Parathyroid adenoma (tissue), 2 donors: Measurements from ENCODE around the gene NELFB.

Source experiments
- H2AFZ ChIP-seq: fragments of 300-600 bp; sonication (generic); one replicate; pipeline ENCODE4 v1.7.0; 2017; ENCODE audit warnings: antibody characterized with exemption, mild to moderate bottlenecking
- H3K27ac ChIP-seq: fragments of 300-600 bp; sonication (generic); one replicate; pipeline ENCODE4 v1.7.0; 2017
- H3K27me3 ChIP-seq: fragments of 300-600 bp; sonication (generic); one replicate; pipeline ENCODE4 v1.7.0; 2017; ENCODE audit warnings: low read length; ENCODE audit not compliant: control insufficient read depth, insufficient read depth
- H3K36me3 ChIP-seq: fragments of 300-600 bp; sonication (generic); one replicate; pipeline ENCODE4 v1.7.0; 2017; ENCODE audit warnings: low read length; ENCODE audit not compliant: control insufficient read depth, insufficient read depth
- H3K4me1 ChIP-seq: fragments of 300-600 bp; sonication (generic); one replicate; pipeline ENCODE4 v1.7.0; 2017; ENCODE audit warnings: control low read depth
- H3K4me2 ChIP-seq: fragments of 300-600 bp; sonication (generic); one replicate; pipeline ENCODE4 v1.7.0; 2017; ENCODE audit warnings: low read length
- H3K4me3 ChIP-seq: fragments of 300-600 bp; sonication (generic); one replicate; pipeline ENCODE4 v1.7.0; 2017; ENCODE audit warnings: low read depth, low read length
- H3K79me2 ChIP-seq: fragments of 300-600 bp; sonication (generic); one replicate; pipeline ENCODE4 v1.7.0; 2017; ENCODE audit warnings: control low read depth
- H3K9ac ChIP-seq: fragments of 300-600 bp; sonication (generic); one replicate; pipeline ENCODE4 v1.7.0; 2017; ENCODE audit warnings: mild to moderate bottlenecking
- H3K9me3 ChIP-seq: fragments of 300-600 bp; sonication (generic); one replicate; pipeline ENCODE4 v1.7.0; 2017; ENCODE audit warnings: low read length; ENCODE audit not compliant: control insufficient read depth
- TF ChIP-seq, protein P1 (sequence below): fragments of 300-600 bp; sonication (generic); IDR thresholded peaks from one replicate; pipeline ENCODE4 v1.7.0; 2017; ENCODE audit warnings: antibody characterized with exemption, mild to moderate bottlenecking
- donor health status: primary hyperparathyroidism.

NELFB gene

DNA sequence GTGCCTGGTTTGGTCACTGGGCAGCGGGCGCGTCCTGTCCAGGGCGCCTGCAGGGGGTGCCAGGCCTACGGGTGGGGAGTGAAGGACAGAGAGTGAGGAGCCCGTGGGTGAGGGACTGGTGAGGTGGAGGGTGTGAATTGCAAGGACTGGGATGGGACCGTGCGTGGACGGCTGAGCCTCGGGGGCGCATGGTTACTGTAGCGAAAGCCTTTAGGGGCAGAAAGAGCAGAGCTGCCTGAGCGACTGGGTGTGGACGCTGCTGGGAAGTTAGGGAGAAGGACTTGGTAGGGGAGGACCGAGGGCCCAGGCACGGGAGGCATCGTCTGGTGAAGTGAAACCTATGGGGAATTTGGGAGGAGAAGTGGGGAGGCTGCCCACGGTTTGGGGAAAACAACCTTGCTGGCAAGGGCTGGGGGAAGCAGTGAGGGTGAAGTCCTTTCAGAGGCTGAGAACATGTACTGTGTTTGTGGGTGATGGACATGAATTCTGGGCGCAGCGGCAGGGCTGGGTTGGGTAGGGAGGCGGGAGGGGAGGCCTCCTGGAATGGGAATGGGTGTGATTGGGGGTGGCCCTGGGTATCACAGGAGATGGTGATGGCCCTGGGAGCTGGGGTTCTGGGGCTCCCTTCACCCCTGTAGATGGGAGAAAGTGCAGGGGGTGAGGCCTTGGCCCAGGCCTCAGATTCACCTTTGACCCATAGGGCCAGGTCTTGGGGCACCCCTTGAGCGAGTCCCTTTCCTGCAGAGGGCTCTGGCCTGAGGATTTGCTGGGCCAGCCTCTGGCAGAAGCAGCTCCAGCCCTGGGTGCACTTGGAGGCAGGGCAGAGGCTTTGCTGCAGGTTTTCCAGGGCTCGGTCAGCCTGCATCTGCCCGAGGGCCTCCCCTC lies 20.7 kb downstream of the NELFB start:
- TF ChIP-seq, protein P1, sequence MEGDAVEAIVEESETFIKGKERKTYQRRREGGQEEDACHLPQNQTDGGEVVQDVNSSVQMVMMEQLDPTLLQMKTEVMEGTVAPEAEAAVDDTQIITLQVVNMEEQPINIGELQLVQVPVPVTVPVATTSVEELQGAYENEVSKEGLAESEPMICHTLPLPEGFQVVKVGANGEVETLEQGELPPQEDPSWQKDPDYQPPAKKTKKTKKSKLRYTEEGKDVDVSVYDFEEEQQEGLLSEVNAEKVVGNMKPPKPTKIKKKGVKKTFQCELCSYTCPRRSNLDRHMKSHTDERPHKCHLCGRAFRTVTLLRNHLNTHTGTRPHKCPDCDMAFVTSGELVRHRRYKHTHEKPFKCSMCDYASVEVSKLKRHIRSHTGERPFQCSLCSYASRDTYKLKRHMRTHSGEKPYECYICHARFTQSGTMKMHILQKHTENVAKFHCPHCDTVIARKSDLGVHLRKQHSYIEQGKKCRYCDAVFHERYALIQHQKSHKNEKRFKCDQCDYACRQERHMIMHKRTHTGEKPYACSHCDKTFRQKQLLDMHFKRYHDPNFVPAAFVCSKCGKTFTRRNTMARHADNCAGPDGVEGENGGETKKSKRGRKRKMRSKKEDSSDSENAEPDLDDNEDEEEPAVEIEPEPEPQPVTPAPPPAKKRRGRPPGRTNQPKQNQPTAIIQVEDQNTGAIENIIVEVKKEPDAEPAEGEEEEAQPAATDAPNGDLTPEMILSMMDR, result no peak
- Histone ChIP-seq H3K9me3 (no peaks in the 10 kb centered on the region), H3K27me3 (no peaks in the 10 kb centered on the region), H3K9ac (no peak overlapping the region), H3K27ac (no peak overlapping the region), H3K4me1 (no peaks in the 10 kb centered on the region), H3K36me3 (no peaks in the 10 kb centered on the region), H3K79me2 (no peaks in the 10 kb centered on the region), H2AFZ (no peak overlapping the region), H3K4me2 (no peak overlapping the region), H3K4me3 (no peak overlapping the region)

DNA sequence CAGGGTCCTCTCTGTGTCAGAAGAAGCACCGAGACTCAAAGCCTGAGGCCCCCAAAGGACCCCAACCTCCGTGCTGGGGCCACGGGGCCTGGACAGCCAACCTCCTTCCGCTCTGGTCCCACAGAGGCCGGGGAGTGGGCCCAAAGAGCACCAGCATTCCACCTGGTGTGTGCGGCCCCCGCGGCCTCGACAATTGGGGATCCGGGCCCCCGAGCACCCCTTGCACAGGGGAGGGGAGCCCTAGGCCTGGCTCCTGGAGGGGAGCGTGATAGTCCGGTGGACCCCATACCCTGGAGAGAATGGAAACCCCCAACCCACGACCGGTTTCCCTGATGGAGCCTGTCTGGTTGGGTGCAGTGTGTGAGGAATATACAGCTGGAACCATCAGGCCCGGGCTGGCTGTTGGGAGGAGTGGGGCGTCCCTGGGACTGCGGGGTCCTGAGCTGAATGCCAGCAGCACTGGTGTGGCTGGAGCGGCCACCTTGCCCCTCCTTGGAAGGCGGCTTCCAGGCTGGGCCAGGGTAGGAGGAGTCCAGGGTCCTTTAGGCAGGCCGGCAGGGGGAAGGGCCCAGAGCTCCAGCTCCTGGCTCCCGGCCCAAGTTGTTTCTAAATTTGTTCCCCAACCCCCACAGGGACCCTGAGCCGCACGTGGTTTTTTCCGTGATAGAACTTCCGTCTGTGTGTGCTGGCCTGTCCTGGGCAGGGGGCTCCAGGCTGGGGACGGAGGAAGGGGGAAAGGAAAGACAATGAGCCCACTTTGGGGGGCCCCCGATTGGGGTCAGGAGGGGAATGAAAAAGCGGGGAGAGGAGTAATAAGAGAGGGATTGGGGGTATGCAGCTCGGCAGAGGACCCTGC lies 21.6 kb downstream of the NELFB start:
- Histone ChIP-seq H2AFZ (no peak overlapping the region), H3K4me1 (no peaks in the 10 kb centered on the region), H3K9me3 (no peaks in the 10 kb centered on the region), H3K27me3 (no peaks in the 10 kb centered on the region), H3K9ac (no peak overlapping the region), H3K4me2 (no peak overlapping the region), H3K27ac (peak overlapping the region; percentile 69), H3K79me2 (no peaks in the 10 kb centered on the region), H3K36me3 (no peaks in the 10 kb centered on the region), H3K4me3 (no peak overlapping the region)
- TF ChIP-seq, protein P1, result no peak

DNA sequence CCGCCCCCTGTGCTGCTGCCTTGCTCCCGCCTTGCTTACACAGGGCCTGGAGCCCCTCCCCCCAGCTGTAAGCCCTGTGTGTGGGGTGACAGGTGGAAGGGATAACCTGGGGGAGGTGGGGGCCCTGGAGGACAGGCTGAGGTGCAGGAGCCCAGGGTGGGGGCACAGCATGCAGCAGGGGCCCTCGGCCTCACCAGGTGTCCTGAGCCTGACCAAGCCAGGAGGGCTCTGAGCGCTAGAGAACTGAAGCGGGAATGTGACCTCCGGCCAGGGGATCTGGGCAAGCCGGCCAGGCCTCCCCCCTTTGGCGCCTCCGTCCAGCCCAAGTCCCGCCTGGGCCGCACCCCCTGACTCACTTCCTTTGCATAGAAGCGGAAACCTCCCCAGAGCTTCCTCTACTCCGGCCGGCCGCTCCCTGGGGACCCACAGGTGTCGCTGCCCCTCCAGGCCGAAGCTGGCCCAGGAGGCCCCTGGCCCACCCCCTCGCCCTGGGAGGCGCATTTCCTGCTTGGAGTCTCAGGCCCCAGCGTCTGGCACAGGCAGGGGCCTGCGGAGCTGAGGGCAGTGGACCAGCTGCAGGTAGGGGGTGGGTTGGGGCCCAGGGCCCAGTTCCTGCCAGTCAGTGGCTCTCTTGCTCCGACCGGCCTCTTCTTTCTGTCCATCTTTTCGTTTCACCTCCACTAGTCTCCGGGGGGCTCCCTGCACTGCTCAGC lies 22.4 kb downstream of the NELFB start, which contains the start of gene TOR4A:
Gene TOR4A, plus strand, starts transcription at position 398 of the 713 bp plus-strand sequence. CDS start 964 bp downstream, outside the sequence.
- Histone ChIP-seq H3K4me2 (peak within 1 kb of the TSS; percentile 49), H3K27ac (peak within 1 kb of the TSS; percentile 69), H3K27me3 (no peaks in the 10 kb centered on the region), H3K4me3 (peak within 1 kb of the TSS; percentile 13), H3K36me3 (no peaks in the 10 kb centered on the region), H3K79me2 (no peaks in the 10 kb centered on the region), H3K9ac (no peak within 1 kb of the TSS), H3K9me3 (no peaks in the 10 kb centered on the region), H3K4me1 (no peaks in the 10 kb centered on the region), H2AFZ (no peak within 1 kb of the TSS)
- TF ChIP-seq, protein P1, result no peak

DNA sequence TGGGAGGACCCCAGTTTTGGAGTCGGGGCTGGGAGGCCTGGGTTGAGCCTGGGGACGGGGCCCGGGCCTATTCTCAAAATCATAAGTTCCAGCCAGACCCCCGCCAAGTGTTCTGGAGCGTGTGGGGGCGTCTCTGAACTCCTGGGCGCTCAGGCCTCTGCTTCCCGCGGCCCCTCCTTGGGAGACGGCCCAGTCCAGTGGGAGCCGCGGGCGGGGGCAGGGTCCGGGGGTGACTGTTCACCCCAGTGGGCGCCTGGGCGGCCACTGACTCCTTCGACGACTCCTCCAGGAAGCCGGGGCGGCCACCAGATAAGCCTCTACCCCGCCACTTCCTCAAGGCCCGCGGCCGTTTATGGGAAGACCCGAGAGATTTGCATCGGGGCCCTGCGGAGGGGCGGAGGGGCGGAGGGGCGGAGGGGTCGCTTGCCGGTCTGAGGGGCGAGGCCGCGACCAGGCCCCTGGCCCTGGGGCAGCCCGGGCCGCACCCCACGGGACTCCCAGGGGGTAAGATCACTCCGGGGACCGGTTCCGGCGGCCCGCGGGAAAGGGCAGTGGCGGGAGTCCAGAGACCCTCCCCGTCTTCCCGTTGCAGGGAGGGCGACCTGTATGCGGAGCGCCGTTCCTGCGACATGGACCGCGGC lies 23.1 kb downstream of the NELFB start:
- peak overlapping the region; percentile 13 for H3K4me3 ChIP-seq
- TF ChIP-seq, protein P1, result no peak
- no peak overlapping the region for H3K9ac ChIP-seq
- H3K27me3 ChIP-seq, result no peaks in the 10 kb centered on the region
- no peaks in the 10 kb centered on the region for H3K4me1 ChIP-seq
- no peaks in the 10 kb centered on the region for H3K36me3 ChIP-seq
- no peak overlapping the region for H2AFZ ChIP-seq
- peak overlapping the region; percentile 69 for H3K27ac ChIP-seq
- no peaks in the 10 kb centered on the region for H3K9me3 ChIP-seq
- no peaks in the 10 kb centered on the region for H3K79me2 ChIP-seq
- H3K4me2 ChIP-seq, result peak overlapping the region; percentile 49
